Mammary epithelial cell (primary cell): ENCODE data around the gene CPPED1.

ENCODE experiments used
- EZH2 ChIP-seq: IDR thresholded peaks from 2 replicates; pipeline ENCODE4 v1.6.1; 2012; ENCODE audit warnings: low read length, inconsistent platforms, borderline replicate concordance
- TF ChIP-seq, protein P1 (sequence below), 2 donors: IDR thresholded peaks in 1 of 2; conservative IDR thresholded peaks in 1 of 2; 2 replicates each; pipeline ENCODE4 v1.5.1; 2011 to 2012; ENCODE audit warnings: inconsistent platforms in 2 of 2, low read length in 2 of 2, mild to moderate bottlenecking in 2 of 2, control low read depth in 1 of 2, low read depth in 1 of 2; ENCODE audit not compliant: insufficient read depth in 1 of 2; ENCODE audit errors: extremely low read depth in 1 of 2

DNA sequence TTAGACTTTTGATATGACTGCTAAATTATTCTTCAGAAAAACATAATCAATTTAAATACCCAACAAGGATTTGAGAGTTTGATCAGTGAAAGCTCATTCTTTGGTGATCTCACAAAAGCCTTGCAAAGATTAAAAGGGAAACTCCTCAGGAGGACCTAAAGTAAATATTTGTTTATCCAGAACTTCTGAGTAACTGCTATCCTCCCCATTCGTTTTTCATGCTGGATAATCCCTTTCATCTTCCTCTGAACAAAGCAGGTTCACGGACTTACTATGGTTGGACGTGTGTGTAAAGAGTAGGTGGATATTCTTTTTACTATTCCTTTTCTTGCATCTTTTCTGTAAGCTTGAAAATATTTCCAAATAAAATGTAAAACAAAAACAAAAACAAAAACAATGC, 124.7 kb downstream of the CPPED1 start:
- TF ChIP-seq, protein P1, sequence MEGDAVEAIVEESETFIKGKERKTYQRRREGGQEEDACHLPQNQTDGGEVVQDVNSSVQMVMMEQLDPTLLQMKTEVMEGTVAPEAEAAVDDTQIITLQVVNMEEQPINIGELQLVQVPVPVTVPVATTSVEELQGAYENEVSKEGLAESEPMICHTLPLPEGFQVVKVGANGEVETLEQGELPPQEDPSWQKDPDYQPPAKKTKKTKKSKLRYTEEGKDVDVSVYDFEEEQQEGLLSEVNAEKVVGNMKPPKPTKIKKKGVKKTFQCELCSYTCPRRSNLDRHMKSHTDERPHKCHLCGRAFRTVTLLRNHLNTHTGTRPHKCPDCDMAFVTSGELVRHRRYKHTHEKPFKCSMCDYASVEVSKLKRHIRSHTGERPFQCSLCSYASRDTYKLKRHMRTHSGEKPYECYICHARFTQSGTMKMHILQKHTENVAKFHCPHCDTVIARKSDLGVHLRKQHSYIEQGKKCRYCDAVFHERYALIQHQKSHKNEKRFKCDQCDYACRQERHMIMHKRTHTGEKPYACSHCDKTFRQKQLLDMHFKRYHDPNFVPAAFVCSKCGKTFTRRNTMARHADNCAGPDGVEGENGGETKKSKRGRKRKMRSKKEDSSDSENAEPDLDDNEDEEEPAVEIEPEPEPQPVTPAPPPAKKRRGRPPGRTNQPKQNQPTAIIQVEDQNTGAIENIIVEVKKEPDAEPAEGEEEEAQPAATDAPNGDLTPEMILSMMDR (conservative IDR thresholded peaks at IDR 0.05 in 1 of 2, IDR thresholded peaks at IDR 0.05 in 1 of 2; ENCODE audit: extremely low read depth in 1 of 2, insufficient read depth in 1 of 2, low read depth in 1 of 2, low read length in 2 of 2): no peak
- no peak for TF ChIP-seq EZH2
